DND-41 (cell line): ENCODE data around the gene TRPT1.

Experiments
- EZH2 ChIP-seq: IDR thresholded peaks from 3 replicates; pipeline ENCODE4 v1.6.1; 2012; ENCODE audit warnings: borderline replicate concordance, low read depth, mild to moderate bottlenecking, moderate library complexity, low read length, inconsistent platforms; ENCODE audit not compliant: severe bottlenecking
- TF ChIP-seq, protein P1 (sequence below): IDR thresholded peaks from 2 replicates; pipeline ENCODE4 v1.5.1; 2012; ENCODE audit warnings: borderline replicate concordance, low read length, moderate library complexity, mild to moderate bottlenecking; ENCODE audit not compliant: poor library complexity, severe bottlenecking; ENCODE audit errors: extremely low read depth

DNA sequence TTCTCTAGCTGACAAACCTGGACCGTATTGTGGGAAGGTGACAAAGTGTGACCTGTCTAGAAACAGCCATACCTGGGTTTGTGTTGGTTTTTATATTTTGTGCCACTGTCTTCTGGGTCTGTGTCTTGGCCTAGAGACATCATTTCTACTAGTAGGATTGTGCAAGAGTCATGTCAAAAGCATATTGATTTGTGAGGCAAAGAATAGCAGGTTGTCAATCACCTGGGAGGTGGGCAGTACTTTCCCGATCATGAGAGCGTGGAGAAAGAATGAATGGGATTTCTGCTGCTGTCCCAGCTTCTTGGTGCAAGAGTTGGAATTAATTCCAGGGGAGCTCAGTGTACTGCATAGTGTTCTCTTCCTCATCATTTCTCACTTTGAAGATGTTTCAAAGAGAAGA, 24.4 kb downstream of the TRPT1 start:
- TF ChIP-seq, protein P1, sequence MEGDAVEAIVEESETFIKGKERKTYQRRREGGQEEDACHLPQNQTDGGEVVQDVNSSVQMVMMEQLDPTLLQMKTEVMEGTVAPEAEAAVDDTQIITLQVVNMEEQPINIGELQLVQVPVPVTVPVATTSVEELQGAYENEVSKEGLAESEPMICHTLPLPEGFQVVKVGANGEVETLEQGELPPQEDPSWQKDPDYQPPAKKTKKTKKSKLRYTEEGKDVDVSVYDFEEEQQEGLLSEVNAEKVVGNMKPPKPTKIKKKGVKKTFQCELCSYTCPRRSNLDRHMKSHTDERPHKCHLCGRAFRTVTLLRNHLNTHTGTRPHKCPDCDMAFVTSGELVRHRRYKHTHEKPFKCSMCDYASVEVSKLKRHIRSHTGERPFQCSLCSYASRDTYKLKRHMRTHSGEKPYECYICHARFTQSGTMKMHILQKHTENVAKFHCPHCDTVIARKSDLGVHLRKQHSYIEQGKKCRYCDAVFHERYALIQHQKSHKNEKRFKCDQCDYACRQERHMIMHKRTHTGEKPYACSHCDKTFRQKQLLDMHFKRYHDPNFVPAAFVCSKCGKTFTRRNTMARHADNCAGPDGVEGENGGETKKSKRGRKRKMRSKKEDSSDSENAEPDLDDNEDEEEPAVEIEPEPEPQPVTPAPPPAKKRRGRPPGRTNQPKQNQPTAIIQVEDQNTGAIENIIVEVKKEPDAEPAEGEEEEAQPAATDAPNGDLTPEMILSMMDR = no peak
- no peak for TF ChIP-seq EZH2
